Measurements from ENCODE around the gene JAK1.

Gene JAK1

DNA sequence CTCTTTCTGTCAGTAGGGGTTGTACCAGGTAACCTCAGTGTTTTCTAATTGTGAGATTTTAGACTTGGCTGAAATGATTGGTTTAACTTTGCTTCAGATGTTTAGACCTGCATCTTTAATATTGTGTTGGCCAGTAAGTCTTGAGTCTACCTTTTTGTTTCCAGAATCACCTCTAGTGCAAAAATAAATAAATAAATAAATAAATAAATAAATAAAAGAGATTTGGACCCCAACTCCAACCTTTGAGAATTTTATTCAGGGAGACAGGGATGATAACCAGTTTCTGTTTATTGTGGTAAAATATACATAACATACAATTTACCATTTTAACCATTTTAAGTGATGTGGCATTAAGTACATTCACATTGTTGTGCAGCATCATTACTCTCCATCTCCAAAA lies 157.0 kb downstream of the JAK1 start (continued):
- TF ChIP-seq, protein P1, sequence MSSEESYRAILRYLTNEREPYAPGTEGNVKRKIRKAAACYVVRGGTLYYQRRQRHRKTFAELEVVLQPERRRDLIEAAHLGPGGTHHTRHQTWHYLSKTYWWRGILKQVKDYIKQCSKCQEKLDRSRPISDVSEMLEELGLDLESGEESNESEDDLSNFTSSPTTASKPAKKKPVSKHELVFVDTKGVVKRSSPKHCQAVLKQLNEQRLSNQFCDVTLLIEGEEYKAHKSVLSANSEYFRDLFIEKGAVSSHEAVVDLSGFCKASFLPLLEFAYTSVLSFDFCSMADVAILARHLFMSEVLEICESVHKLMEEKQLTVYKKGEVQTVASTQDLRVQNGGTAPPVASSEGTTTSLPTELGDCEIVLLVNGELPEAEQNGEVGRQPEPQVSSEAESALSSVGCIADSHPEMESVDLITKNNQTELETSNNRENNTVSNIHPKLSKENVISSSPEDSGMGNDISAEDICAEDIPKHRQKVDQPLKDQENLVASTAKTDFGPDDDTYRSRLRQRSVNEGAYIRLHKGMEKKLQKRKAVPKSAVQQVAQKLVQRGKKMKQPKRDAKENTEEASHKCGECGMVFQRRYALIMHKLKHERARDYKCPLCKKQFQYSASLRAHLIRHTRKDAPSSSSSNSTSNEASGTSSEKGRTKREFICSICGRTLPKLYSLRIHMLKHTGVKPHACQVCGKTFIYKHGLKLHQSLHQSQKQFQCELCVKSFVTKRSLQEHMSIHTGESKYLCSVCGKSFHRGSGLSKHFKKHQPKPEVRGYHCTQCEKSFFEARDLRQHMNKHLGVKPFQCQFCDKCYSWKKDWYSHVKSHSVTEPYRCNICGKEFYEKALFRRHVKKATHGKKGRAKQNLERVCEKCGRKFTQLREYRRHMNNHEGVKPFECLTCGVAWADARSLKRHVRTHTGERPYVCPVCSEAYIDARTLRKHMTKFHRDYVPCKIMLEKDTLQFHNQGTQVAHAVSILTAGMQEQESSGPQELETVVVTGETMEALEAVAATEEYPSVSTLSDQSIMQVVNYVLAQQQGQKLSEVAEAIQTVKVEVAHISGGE (tag by site-specific recombination; conservative IDR thresholded peaks at IDR 0.05; ENCODE audit: low read depth), result peak; percentile 47
- TF ChIP-seq YY1 (tag by site-specific recombination; IDR thresholded peaks at IDR 0.05) (no peak), ZBTB8A (tag by site-specific recombination; IDR thresholded peaks at IDR 0.05) (peak; percentile 24; the same call in 1 of the 2 replicates), ZFP41 (tag by site-specific recombination; IDR thresholded peaks at IDR 0.05; ENCODE audit: borderline replicate concordance) (no peak), ZNF558 (tag by site-specific recombination; IDR thresholded peaks at IDR 0.05) (0 out of 2 replicates have a peak, but pooled peaks have one; percentile 28), ZBTB17 (tag by site-specific recombination; IDR thresholded peaks at IDR 0.05) (no peak), FEZF1 (tag by site-specific recombination; IDR thresholded peaks at IDR 0.05) (no peak), YY2 (tag by site-specific recombination; IDR thresholded peaks at IDR 0.05) (no peak), ZNF302 (tag by site-specific recombination; IDR thresholded peaks at IDR 0.05; ENCODE audit: low read depth) (no peak), SP2 (tag by site-specific recombination; IDR thresholded peaks at IDR 0.05) (no peak), ZNF449 (tag by site-specific recombination; IDR thresholded peaks at IDR 0.05) (no peak), ZNF146 (tag by site-specific recombination; IDR thresholded peaks at IDR 0.05) (no peak), HOXA7 (CRISPR knock-in tag; IDR thresholded peaks at IDR 0.05; ENCODE audit: borderline replicate concordance) (no peak), ZNF548 (tag by site-specific recombination; IDR thresholded peaks at IDR 0.05) (no peak), ZNF174 (tag by site-specific recombination; IDR thresholded peaks at IDR 0.05) (no peak), KLF7 (tag by site-specific recombination; IDR thresholded peaks at IDR 0.05; ENCODE audit: borderline replicate concordance) (no peak), ZNF335 (tag by site-specific recombination; conservative IDR thresholded peaks at IDR 0.05) (no peak), ZNF10 (tag by site-specific recombination; IDR thresholded peaks at IDR 0.05) (no peak), ZFP69B (tag by site-specific recombination; IDR thresholded peaks at IDR 0.05) (no peak)
- TF ChIP-seq, protein P2, sequence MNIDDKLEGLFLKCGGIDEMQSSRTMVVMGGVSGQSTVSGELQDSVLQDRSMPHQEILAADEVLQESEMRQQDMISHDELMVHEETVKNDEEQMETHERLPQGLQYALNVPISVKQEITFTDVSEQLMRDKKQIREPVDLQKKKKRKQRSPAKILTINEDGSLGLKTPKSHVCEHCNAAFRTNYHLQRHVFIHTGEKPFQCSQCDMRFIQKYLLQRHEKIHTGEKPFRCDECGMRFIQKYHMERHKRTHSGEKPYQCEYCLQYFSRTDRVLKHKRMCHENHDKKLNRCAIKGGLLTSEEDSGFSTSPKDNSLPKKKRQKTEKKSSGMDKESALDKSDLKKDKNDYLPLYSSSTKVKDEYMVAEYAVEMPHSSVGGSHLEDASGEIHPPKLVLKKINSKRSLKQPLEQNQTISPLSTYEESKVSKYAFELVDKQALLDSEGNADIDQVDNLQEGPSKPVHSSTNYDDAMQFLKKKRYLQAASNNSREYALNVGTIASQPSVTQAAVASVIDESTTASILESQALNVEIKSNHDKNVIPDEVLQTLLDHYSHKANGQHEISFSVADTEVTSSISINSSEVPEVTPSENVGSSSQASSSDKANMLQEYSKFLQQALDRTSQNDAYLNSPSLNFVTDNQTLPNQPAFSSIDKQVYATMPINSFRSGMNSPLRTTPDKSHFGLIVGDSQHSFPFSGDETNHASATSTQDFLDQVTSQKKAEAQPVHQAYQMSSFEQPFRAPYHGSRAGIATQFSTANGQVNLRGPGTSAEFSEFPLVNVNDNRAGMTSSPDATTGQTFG (tag by site-specific recombination; IDR thresholded peaks at IDR 0.05; ENCODE audit: borderline replicate concordance), result no peak
- TF ChIP-seq, protein P3, sequence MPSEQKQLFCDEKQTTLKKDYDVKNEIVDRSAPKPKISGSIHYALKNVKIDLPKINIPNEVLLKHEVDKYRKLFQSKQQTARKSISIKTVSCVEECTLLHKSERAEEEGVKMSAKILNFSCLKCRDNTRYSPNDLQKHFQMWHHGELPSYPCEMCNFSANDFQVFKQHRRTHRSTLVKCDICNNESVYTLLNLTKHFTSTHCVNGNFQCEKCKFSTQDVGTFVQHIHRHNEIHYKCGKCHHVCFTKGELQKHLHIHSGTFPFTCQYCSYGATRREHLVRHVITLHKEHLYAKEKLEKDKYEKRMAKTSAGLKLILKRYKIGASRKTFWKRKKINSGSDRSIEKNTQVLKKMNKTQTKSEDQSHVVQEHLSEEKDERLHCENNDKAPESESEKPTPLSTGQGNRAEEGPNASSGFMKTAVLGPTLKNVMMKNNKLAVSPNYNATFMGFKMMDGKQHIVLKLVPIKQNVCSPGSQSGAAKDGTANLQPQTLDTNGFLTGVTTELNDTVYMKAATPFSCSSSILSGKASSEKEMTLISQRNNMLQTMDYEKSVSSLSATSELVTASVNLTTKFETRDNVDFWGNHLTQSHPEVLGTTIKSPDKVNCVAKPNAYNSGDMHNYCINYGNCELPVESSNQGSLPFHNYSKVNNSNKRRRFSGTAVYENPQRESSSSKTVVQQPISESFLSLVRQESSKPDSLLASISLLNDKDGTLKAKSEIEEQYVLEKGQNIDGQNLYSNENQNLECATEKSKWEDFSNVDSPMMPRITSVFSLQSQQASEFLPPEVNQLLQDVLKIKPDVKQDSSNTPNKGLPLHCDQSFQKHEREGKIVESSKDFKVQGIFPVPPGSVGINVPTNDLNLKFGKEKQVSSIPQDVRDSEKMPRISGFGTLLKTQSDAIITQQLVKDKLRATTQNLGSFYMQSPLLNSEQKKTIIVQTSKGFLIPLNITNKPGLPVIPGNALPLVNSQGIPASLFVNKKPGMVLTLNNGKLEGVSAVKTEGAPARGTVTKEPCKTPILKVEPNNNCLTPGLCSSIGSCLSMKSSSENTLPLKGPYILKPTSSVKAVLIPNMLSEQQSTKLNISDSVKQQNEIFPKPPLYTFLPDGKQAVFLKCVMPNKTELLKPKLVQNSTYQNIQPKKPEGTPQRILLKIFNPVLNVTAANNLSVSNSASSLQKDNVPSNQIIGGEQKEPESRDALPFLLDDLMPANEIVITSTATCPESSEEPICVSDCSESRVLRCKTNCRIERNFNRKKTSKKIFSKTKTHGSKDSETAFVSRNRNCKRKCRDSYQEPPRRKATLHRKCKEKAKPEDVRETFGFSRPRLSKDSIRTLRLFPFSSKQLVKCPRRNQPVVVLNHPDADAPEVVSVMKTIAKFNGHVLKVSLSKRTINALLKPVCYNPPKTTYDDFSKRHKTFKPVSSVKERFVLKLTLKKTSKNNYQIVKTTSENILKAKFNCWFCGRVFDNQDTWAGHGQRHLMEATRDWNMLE (tag by site-specific recombination; conservative IDR thresholded peaks at IDR 0.05; ENCODE audit: low read depth), result peak; percentile 63

Measured in HEK293 (cell line).